Hematopoietic multipotent progenitor cell treated with erythropoietin and hydrocortisone succinate and interleukin-3 and kit ligand, for 17 days (in vitro differentiated cells): ENCODE data around the gene ALCAM.

Experiments used
- DNase-seq: peaks from one replicate; pipeline ENCODE4 v3.0.0-alpha.2; 2015; ENCODE audit warnings: low spot score

The ALCAM gene

GRCh38 chr3:105366326-105367062 lies at the start of gene ALCAM:
ALCAM (plus strand) TSS chr3:105366909.
- DNase-seq, result no peak

- no peak for DNase-seq
Observed at GRCh38 chr3:105317841-105318240, 48.9 kb upstream of the ALCAM start.

GRCh38 chr3:105322570-105323273 lies 44.0 kb upstream of the ALCAM start:
- no peak for DNase-seq

- no peak for DNase-seq
Observed at GRCh38 chr3:105323274-105323599, 43.5 kb upstream of the ALCAM start.

GRCh38 chr3:105324951-105325350 lies 41.8 kb upstream of the ALCAM start:
- DNase-seq, result no peak

- DNase-seq, result no peak
Observed at GRCh38 chr3:105327662-105328337, 38.9 kb upstream of the ALCAM start.

- no peak for DNase-seq
Observed at GRCh38 chr3:105328338-105328730, 38.4 kb upstream of the ALCAM start.

- no peak for DNase-seq
Observed at GRCh38 chr3:105332961-105333360, 33.7 kb upstream of the ALCAM start.

- no peak for DNase-seq
Observed at GRCh38 chr3:105334138-105334882, 32.4 kb upstream of the ALCAM start.

- no peak for DNase-seq
Observed at GRCh38 chr3:105339946-105340345, 26.8 kb upstream of the ALCAM start.

- no peak for DNase-seq
Observed at GRCh38 chr3:105343991-105344390, 22.7 kb upstream of the ALCAM start.

- DNase-seq, result no peak
Observed at GRCh38 chr3:105345156-105345555, 21.6 kb upstream of the ALCAM start.

- DNase-seq, result no peak
Observed at GRCh38 chr3:105347625-105348302, 18.9 kb upstream of the ALCAM start.

- DNase-seq, result no peak
Observed at GRCh38 chr3:105348307-105348706, 18.4 kb upstream of the ALCAM start.

GRCh38 chr3:105349684-105350387 lies 16.9 kb upstream of the ALCAM start:
- DNase-seq, result no peak

- no peak for DNase-seq
Observed at GRCh38 chr3:105351821-105352220, 14.9 kb upstream of the ALCAM start.

GRCh38 chr3:105352976-105353375 lies 13.7 kb upstream of the ALCAM start:
- no peak for DNase-seq

GRCh38 chr3:105353485-105354161 lies 13.1 kb upstream of the ALCAM start:
- DNase-seq, result no peak

GRCh38 chr3:105354429-105354828 lies 12.3 kb upstream of the ALCAM start:
- no peak for DNase-seq

- no peak for DNase-seq
Observed at GRCh38 chr3:105355408-105356061, 11.2 kb upstream of the ALCAM start.
